ENCODE results near the gene TNFRSF8. TPM values are rescaled to one million over a fixed set of nuclear protein-coding genes. Genes with fewer than 3 reads are reported as not detected.

TNFRSF8 gene
- total RNA-seq, 4 donors from 2014 or later, result 0.26 to 2.4 (median 0.85) TPM

DNA sequence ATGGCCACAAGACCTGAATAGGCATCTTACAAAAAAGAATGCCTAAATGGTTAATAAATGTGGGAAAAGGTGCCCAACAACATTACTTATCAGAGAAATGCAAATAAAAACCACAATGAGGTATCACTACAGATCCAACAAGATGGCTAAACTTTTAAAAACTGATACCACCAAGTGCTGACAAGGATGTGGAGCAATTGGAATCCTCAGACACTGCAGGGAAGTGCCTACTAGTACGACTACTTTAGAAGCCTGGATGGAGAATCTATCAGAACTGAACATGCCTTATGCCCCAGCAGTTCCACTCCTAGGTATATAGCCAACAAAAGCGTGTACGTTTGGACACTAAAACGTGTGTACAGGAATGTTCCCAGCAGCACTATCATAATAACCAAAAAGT is 19.9 kb downstream of the TNFRSF8 start:
- DNase-seq, result no peak
- intact Hi-C loops (cut with DNase I; ENCODE audit: low total_unique reads), result no loop called here
- Histone ChIP-seq H3K27me3 (no peaks in the 10 kb centered on the region), H3K4me3 (no peak overlapping the region), H3K4me1 (no peaks in the 10 kb centered on the region), H3K36me3 (no peaks in the 10 kb centered on the region), H3K27ac (peak overlapping the region in 1 of 2 donors; percentile 50), H3K9me3 (no peaks in the 10 kb centered on the region)
- TF ChIP-seq CTCF (IDR thresholded peaks at IDR 0.05), result no peak
- no peak for TF ChIP-seq POLR2A (IDR thresholded peaks at IDR 0.05)

DNA sequence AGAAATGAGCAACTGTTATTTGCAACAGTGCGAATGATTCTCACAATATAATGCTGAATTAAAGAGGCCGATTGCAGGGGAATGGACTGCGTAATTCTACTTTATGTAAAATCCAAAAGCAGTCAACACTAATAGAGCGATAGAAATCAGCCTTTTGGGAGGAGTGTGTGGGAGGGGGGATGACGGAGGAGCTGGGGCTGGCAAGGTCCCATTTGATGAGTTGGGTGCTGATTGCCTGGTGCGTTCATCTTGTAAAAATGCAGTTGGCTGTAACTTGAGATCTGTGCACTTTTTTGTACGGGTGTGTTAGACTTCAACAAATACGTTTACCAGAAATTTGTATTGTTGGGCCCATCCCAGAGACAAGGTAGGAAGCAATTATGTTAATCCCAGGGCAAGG is 20.7 kb downstream of the TNFRSF8 start:
- Histone ChIP-seq H3K4me3 (no peak overlapping the region), H3K27ac (peak overlapping the region; percentile 50 to 60), H3K27me3 (no peaks in the 10 kb centered on the region), H3K9me3 (no peaks in the 10 kb centered on the region), H3K4me1 (no peaks in the 10 kb centered on the region), H3K36me3 (no peaks in the 10 kb centered on the region)
- TF ChIP-seq POLR2A (IDR thresholded peaks at IDR 0.05) (no peak), CTCF (IDR thresholded peaks at IDR 0.05) (no peak)
- DNase-seq, result peak; percentile 32 to 61
- intact Hi-C loops (cut with DNase I; ENCODE audit: low total_unique reads), result no loop called here

DNA sequence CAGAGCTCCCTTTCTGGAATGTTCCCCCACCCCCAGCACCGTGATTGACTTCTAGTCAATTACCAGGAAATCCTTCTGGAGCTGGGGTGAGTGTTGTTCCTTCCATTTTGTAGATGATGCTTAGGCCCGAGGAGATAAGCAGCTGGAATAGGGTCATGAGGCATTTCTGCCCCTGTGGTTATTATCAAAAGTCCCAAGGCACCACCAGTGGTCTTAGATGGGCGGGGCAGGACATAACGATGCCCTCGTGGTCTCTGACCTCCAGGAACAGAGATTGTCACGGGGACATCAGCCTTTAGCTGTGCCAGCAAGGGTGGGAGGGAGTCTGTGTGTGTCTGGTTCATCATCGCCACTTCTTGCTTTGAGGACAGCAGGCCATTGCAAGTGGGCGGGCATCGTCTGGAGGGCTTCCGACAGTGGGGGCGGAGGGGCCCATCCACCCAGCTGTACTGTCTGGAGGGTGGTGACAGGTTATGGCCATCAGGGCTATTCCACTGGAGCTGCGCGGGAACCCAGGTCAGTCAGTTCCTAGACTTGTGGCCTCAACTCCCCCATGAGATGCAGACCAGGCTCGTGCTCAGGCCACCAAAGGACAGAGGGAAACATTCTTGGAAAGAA is 22.6 kb downstream of the TNFRSF8 start:
- TF ChIP-seq POLR2A (IDR thresholded peaks at IDR 0.05) (no peak), CTCF (IDR thresholded peaks at IDR 0.05) (no peak)
- Histone ChIP-seq H3K4me3 (no peak overlapping the region), H3K36me3 (no peaks in the 10 kb centered on the region), H3K9me3 (no peaks in the 10 kb centered on the region), H3K4me1 (no peaks in the 10 kb centered on the region), H3K27ac (no peak overlapping the region), H3K27me3 (no peaks in the 10 kb centered on the region)
- intact Hi-C loops (cut with DNase I; ENCODE audit: low total_unique reads), result no loop called here
- DNase-seq, result no peak

DNA sequence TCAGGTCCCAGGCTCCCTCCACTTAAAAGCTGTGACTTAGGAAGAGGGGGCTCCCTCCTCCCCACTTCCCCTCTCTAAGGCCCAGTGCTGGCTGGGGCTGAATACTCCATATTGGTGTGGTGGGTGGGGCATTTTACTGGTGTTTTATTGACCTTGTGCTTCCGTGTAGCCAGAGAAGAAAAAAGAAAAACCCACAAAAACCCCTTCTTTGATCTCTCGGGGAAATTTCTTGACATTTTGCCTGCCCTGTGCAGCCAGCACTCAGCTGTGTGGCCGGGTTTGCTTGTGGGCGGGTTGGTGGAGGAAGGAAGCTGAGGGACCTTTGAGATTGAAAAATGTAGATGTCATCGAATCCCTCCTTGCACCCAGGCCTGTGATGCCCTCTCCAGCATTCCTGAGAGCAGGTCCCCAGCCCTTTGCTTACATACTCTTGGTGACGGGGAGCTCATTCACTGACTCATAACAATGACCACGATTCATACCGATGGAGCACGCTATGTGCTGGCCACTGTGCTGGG is 24.8 kb downstream of the TNFRSF8 start:
- H3K4me1 ChIP-seq, result no peaks in the 10 kb centered on the region
- no peaks in the 10 kb centered on the region for H3K36me3 ChIP-seq
- no peak for TF ChIP-seq POLR2A (IDR thresholded peaks at IDR 0.05)
- TF ChIP-seq CTCF (IDR thresholded peaks at IDR 0.05), result no peak
- intact Hi-C loops (cut with DNase I; ENCODE audit: low total_unique reads), result no loop called here
- no peak overlapping the region for H3K4me3 ChIP-seq
- H3K27ac ChIP-seq, result no peak overlapping the region
- DNase-seq, result no peak
- no peaks in the 10 kb centered on the region for H3K27me3 ChIP-seq
- H3K9me3 ChIP-seq, result no peaks in the 10 kb centered on the region

GRCh38 chr1:12088607-12089006 is 25.5 kb downstream of the TNFRSF8 start:
- no peak for DNase-seq
- Histone ChIP-seq H3K36me3 (no peaks in the 10 kb centered on the region), H3K9me3 (no peaks in the 10 kb centered on the region), H3K4me1 (no peaks in the 10 kb centered on the region), H3K4me3 (no peak overlapping the region), H3K27me3 (no peaks in the 10 kb centered on the region), H3K27ac (no peak overlapping the region)
- TF ChIP-seq CTCF (IDR thresholded peaks at IDR 0.05), result no peak
- TF ChIP-seq POLR2A (IDR thresholded peaks at IDR 0.05), result no peak
- intact Hi-C loops (cut with DNase I; ENCODE audit: low total_unique reads), result no loop called here
